Eye (tissue), 1 donor: ENCODE measurements around the gene C17orf107.
"Not testable (repeated sequence)": the region's sequence is repeated elsewhere in the genome, so short reads cannot be mapped to it uniquely, and the experiment has no call there.

Experiments
- DNase-seq: peaks from one replicate; pipeline ENCODE4 v3.0.0-alpha.2; 2015

The C17orf107 gene

GRCh38 chr17:4899341-4900230 is at the start of gene C17orf107:
Gene C17orf107, plus strand, starts transcription at chr17:4899536. Its CDS starts 227 bp downstream, at chr17:4899763.
- DNase-seq, result peak; percentile 86

DNA sequence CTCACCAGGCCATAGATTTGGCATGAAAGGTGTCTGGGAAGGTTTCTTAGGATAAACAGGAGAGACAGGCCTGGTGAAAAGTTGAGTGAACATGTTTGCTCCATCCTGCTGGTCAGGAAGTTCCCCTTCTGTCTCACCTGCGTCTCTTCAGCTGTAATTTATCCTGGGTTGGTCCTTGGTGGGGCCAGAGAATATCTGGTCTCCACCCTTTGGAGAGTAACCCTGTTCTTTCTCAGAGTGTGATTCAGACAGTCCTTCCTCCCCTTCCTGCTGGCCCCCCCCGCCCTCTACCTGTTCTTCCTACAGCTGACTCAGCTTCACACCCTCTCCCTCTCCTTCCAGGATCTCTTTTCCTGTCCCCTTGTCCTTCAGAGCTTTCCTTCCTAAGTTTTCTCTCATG is 49.1 kb upstream of the C17orf107 start:
- no peak for DNase-seq

DNA sequence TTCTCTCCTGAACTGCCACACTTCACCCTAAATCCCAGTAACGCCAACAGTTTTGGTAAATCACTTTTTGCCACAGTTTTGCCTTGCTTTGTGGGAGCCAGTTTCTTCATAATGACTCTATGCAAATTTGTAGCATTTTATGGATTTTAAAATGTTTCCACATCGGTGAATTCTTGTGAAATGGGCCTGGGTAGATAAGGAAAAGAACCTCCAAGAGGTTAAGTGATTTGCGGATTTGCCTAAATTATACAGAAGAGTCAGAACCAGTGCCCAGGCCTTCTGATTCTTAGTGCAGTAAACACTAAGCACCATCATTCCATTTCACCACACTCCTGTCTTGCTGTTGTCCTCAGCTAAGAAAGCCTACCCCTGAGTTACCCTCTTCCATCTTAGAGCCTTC is 48.3 kb upstream of the C17orf107 start:
- DNase-seq, result no peak

DNA sequence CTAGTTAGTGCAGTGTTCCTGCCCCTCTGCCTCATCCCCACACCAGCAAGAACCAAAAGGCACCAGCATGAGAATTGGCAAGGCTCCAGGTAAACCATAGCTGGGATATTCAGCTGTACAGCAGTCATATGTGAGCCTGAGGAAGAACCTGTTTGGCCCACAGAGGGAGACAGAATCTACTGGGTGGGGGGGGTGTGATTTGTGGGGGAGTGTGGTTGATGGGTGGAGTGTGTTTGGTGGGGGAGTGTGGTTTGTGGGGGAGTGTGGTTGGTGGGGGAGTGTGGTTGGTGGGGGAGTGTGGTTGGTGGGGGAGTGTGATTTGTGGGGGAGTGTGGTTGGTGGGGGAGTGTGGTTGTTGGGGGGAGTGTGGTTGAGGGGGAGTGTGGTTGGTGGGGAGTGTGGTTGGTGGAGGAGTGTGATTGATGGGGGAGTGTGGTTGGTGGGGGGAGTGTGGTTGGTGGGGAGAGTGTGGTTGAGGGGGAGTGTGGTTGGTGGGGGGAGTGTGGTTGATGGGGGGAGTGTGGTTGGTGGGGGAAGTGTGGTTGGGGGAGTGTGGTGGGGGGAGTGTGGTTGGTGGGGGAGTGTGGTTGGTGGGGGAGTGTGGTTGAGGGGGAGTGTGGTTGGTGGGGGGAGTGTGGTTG is 46.6 kb upstream of the C17orf107 start:
- peak; percentile 14 for DNase-seq

DNA sequence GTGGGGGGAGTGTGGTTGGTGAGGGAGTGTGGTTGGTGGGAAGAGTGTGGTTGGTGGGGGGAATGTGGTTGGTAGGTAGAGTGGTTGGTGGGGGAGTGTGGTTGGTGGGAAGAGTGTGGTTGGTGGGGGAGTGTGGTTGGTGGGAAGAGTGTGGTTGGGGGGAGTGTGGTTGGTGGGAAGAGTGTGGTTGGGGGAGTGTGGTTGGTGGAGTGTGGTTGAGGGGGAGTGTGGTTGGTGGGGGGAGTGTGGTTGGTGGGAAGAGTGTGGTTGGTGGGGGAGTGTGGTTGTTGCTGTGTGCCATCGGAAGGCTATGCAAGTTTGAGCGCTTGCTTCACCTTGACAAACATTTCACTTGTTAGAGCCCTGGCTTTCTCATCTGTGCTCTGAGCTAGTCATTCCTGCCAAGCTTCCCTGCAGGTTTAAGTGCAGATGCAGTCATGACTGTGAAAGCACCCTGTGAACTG is 46.1 kb upstream of the C17orf107 start:
- DNase-seq, result no peak

DNA sequence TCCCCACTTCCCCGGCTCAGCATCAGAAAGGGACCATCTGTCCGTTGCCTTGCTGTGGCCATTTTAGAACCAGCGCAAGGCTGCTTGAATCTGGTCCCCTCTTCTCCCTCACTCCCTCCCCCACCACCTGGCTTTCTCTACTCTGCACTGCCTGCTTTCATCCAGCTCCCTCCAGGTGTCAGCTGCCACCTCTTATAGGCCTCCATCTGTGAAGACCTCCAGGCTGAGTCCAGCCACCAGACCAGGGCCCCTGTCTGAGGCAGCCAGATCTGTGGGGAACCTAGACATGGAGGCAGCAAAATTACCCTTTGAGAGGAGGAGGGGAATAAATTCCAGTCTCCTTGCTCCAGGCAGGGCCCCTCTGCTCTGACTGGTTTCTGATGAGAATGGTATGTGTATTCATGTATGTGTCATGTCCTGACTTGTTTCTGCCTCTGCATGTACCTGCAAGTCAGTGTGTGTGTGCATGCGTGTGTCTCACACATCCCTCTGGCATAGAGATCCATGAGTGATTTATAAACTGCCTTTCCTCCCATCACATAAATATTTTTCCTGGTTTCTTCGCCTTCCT is 45.1 kb upstream of the C17orf107 start:
- DNase-seq, result peak; percentile 54

- DNase-seq, result no peak
Measured at GRCh38 chr17:4856271-4856936, 42.9 kb upstream of the C17orf107 start.

- DNase-seq, result no peak
Measured at GRCh38 chr17:4856937-4857314, 42.4 kb upstream of the C17orf107 start.

- not testable (repeated sequence) for DNase-seq
Measured at GRCh38 chr17:4857347-4857746, 42.0 kb upstream of the C17orf107 start.

DNA sequence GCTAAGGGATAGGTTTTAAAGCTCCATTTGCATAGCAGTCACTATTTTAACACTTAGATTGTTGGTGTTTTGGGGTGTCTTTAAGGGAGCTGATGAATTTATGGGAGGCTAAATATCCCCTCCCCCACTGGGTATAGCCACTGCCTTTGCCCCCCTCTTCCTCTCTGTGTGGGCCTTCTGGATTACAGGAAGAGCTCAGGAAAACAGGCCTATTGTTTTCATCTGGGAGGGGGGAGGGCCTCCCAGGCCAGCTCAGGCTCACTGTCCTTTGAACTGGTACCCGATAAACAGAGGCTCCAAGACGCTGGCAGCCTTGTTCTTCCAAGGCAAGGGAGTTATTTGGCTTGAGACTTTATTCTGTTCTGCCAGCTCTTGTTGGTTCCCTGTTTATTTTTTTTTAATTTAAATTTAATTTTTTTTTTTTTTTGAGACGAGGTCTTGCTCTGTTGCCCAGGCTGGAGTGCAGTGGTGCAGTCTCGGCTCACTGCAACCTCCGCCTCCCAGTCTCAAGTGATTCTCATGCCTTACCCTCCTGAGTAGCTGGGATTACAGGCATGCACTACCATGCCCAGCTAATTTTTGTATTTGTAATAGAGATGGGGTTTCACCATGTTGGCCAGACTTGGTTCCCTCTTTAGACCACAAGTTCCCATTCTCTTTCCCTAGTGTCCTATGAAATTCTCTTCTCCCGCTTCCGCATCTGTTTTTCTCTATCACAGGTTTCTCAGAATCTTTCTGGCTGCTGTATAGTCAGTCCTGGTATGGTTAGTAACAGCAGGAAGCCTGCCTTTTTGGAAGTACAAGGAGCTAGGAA is 41.1 kb upstream of the C17orf107 start:
- DNase-seq, result peak; percentile 64

DNA sequence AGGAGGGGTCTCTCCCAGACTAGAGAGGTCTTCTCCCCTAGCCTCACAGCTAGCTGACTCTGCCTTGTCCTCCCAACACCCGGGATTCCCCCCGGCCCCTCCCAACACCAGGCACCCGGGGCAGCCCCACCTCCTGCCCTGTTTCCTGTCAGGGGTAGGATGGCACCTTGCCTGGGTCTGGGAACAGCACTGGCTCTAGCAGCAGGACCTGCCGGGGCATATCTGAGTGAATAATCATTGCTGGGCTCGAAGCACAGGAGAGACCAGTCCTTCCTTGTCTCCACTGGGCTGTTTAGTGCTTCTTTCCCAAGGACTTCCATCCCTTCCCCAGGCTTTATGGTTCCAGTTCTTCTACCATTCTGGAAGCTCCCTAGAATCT is 40.5 kb upstream of the C17orf107 start:
- no peak for DNase-seq

DNA sequence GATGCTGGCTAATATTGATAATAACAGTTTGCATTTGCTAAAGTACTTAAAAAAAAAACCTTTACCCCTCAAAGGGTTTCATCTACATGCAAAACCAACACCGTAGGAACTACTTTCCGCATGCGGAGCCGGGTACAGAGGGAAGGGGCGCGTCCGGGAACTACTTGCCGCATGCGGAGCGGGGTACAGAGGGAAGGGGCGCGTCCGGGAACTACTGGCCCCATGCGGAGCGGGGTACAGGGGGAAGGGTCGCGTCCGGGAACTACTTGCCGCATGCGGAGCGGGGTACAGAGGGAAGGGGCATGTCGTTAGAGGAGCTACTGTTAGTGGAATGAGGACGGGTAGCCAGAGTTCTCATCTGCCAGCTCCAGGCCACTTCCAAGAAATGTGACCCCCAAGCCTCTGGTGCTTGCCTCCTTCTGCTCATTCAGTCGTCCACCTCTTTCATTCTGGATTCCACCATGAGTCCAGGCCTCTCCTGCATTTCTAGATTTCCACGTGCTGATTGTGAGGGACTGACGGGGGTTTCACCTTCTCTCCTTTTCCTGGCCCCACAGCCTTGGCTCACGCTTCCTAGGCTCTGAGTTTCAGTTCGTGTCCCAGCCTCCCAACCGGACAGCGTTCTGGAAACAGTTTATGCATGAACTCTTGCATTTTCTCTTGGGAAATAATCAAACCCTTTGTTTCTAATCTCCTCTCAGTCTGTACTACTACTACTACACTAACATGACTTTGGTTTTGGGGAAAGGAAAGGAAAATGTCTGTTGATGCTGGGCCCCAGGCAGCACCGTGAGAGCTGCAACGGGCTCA is 39.3 kb upstream of the C17orf107 start:
- no peak for DNase-seq

DNA sequence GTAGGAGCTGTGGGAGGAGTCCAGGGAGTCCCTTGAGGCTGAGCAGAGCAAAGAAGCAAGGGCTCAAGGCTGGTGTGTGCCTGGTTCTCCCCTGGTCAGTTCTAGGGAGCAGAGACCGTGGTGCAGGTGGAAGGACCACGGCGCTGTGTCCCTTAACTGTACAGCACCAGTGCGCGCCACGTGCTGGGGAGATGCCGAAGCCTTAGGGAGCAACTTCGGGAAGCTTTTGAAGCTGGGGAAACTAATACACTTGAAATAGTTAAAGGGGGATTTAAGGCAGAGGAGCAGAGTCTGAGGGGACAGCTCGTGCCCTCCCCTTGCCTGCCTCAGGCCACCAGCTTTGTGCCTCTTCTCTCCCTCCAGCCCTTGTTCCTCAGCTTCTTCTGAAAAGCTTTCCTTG is 38.7 kb upstream of the C17orf107 start:
- no peak for DNase-seq

DNA sequence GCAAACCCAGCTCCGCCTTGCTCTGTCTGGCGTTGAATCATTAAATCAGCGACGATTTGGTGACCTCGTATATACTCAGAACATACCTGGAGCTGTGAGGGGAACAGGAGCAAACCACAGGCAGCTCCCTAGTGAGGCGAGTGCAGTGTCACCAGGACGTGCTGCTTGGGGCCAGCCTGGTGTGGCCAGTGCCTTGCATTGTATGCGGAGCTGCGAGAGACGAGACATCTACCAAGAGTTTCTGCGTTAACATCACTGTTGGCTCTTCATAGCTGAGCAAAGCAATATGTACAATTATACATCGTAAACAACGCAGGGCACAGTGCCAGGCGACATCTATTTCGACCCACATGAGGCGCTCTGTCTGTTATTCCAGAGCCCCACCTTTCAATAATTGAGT is 38.3 kb upstream of the C17orf107 start:
- no peak for DNase-seq

DNA sequence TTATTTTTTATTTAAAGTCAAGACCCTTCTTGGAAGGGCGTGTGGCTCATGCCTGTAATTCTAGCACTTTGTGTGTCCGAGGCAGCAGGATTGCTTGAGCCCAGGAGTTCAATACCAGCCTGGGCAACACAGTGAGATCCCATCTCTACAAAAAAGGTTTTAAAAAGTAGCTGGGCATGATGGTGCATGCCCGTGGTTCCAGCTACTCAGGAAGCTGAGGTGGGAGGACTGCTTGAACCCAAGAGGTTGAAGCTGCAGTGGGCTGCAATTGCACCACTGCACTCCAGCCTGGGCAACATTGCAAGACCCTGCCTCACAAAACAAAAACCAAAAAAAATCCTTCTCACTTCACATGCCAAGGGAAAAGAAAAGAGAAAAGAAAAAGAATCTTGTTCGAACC is 36.6 kb upstream of the C17orf107 start:
- DNase-seq, result no peak

DNA sequence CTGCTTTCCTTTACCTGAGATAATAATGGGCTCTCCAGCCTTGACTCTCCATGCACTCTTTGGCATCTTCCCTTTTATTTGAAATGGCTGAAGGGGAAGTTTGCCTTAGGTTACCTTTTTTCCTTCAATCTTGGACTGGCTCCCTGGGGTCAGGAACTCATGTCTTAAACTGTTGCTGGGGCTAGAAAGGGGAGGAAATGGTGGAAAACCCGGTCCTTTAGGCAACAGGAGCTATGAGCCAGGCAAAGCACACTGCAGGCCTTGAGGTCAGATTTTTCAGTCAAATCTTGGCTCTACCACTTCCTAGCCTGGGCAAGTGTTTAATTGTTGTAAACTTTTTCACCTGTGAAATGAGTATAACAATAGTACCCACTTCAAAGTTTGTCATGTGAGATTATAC is 36.0 kb upstream of the C17orf107 start:
- no peak for DNase-seq

DNA sequence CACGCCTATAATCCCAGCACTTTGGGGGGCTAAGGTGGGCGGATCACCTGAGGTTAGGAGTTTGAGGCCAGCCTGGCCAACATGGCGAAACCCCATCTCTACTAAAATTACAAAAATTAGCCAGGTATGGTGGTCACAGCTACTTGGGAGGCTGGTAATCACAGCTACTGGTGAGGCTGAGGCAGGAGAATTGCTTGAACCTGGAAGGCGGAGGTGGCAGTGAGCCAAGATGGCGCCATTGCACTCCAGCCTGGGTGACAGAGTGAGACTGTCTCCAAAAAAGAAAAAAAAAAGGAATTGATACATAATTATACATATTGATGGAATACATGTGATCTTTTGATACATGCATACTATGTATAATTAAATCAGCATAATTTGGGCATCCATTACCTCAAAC is 31.8 kb upstream of the C17orf107 start:
- DNase-seq, result not testable (repeated sequence)

DNA sequence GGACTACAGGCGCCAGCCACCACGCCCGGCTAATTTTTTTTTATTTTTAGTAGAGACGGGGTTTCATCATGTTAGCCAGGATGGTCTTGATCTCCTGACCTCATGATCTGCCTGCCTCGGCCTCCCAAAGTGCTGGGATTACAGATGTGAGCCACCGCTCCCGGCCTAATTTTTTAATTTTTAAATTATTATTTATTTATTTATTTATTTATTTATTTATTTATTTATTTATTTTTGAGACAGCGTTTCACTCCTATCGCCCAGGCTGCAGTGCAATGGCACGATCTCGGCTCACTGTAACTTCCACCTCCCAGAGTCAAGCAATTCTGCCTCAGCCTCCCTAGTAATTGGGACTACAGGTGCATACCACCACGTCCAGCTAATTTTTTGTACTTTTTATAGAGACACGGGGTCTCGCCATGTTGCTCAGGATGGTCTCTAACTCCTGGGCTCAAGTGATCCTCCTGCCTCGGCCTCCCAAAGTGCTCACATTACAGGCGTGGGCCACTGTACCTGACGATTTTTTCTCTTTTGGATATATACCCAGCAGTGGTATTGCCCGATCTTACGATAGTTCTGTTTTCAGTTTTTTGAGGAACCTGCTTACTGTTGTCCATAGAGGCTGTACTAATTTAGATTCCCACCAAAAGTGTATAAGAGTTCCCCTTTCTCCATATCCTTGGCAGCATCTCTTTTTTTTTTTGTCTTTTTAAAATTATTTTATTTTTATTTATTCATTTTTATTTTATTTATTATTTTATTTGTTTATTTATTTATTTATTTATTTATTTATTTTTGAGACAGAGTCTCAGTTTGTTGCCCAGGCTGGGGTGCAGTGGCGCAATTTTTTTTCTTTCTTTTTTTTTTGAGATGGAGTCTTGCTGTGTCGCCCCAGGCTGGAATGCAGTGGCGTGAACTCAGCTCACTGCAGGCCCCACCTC is 30.0 kb upstream of the C17orf107 start:
- DNase-seq, result not testable (repeated sequence)

- no peak for DNase-seq
Measured at GRCh38 chr17:4870855-4871254, 28.5 kb upstream of the C17orf107 start.

DNA sequence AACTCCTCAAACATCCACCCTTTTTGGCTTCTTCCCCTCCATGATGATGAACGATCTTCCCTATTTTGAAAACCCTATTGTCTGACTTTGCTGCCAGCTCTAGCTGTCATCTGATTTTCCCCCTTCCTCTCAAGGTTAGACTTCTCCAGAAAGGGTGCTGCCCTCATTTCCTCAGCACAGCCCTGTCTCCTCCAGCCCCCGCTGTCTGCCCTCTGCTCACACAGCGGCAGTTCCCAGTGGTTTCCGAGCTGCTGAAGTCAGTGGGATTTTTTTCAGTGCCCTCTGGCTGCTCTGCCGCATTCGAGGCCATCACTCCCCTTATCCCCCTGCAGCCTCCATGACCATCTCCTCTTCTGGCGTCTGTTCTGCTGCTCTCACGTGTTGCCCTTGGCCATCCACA is 26.6 kb upstream of the C17orf107 start:
- DNase-seq, result no peak
